Measurements from ENCODE around the gene FGGY.

DNA sequence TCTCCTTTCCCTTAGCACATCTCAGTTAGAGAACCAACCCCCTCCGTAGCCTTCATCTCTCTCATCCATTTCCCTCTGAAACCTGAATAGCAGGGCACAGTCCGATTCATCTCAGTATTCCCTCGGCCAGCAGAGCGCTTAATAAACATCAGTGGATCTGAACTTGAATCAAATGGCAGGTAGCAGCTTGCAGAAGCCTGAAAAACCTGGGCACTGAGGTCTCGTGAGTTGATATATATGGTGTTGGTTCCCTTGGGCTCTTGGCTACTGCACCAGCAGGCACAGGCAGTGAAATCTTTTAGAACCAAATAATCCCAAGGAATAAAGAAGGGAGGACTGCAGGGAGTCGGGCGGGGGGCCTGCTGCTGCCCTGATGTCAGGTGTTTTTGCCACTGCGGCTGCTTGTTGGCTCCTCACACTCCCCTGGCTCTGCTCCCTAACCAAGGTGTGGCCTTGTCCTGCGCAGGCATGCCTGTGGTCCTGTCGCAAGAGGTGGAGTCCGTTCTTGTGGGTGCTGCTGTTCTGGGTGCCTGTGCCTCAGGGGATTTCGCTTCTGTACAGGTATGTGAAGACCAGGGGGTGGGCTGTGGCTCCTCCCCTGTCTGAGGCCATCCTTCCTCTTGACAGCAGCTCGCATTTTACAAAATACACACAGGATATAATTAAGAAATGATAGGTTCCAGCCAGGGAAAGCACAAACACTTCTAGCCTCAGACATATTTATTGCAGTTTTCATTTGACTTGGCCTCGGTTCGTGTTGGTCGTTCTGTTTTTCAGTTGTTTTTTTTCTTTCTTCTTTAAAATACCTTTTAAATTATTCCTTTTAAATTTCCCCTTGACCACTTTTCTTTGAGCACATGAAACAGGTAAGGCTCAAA lies 376.9 kb downstream of the FGGY start:
- TF ChIP-seq POLR2A (IDR thresholded peaks at IDR 0.05; ENCODE audit: low read length), result no peak
- no peak for TF ChIP-seq GATA1 (IDR thresholded peaks at IDR 0.05; ENCODE audit: low read depth, low read length)
